Brain microvascular endothelial cell (primary cell): ENCODE results near the gene NUDT14.

ENCODE experiments used
- DNase-seq: peaks from one replicate; pipeline ENCODE4 v3.0.0-alpha.2; 2020
- H3K27ac ChIP-seq: fragments of 250-450 bp; sonication (Bioruptor Pico); 2 replicates; pipeline ENCODE4 v1.5.1; 2020; ENCODE audit warnings: mild to moderate bottlenecking, moderate library complexity
- H3K27me3 ChIP-seq: fragments of 250-450 bp; sonication (Bioruptor Pico); replicated peaks from 2 replicates; pipeline ENCODE4 v1.5.1; 2020; ENCODE audit warnings: mild to moderate bottlenecking
- H3K36me3 ChIP-seq: fragments of 250-450 bp; sonication (Bioruptor Pico); replicated peaks from 2 replicates; pipeline ENCODE4 v1.5.1; 2020; ENCODE audit warnings: mild to moderate bottlenecking
- H3K4me3 ChIP-seq: 2 replicates; pipeline ENCODE4 v1.5.1; 2011; ENCODE audit warnings: low read depth, mild to moderate bottlenecking, control low read depth, low read length, moderate library complexity
- CTCF ChIP-seq: IDR thresholded peaks from 2 replicates; pipeline ENCODE4 v1.5.1; 2011; ENCODE audit warnings: low read depth, mild to moderate bottlenecking, moderate library complexity, low read length, control low read depth, inconsistent platforms; ENCODE audit errors: missing control alignments
- in situ Hi-C: cut with HindIII; loops from 2 replicates; pipeline ENCODE4 v1.10.0; 2017; ENCODE audit warnings: low sequenced_read_pairs, low pct_ligation_motif_present

NUDT14 gene

GRCh38 chr14:105135700-105136395, 45.3 kb downstream of the NUDT14 start:
- no peaks in the 10 kb centered on the region for H3K36me3 ChIP-seq
- H3K27me3 ChIP-seq: peaks cover 2% of the 10 kb centered on the region
- H3K27ac ChIP-seq: no peak overlapping the region
- in situ Hi-C loops: no loop called here
- no peak overlapping the region for H3K4me3 ChIP-seq
- DNase-seq: no peak
- TF ChIP-seq CTCF: no peak

- H3K36me3 ChIP-seq: no peaks in the 10 kb centered on the region
- H3K27me3 ChIP-seq: peaks cover 2% of the 10 kb centered on the region
Observed at GRCh38 chr14:105132921-105133654, 48.0 kb downstream of the NUDT14 start.

GRCh38 chr14:105131241-105131640, 49.9 kb downstream of the NUDT14 start:
- no peak overlapping the region for H3K4me3 ChIP-seq
- H3K27ac ChIP-seq: no peak overlapping the region
- no peaks in the 10 kb centered on the region for H3K36me3 ChIP-seq
- in situ Hi-C loops: no loop called here
- DNase-seq: no peak
- H3K27me3 ChIP-seq: peaks cover 2% of the 10 kb centered on the region
- no peak for TF ChIP-seq CTCF

More at GRCh38 chr14:105132921-105133654, 48.0 kb downstream of the NUDT14 start:
- no peak for TF ChIP-seq CTCF
- no peak for DNase-seq
- H3K4me3 ChIP-seq: no peak overlapping the region
- no peak overlapping the region for H3K27ac ChIP-seq
- in situ Hi-C loops: no loop called here

GRCh38 chr14:105128059-105128458, 53.1 kb downstream of the NUDT14 start:
- in situ Hi-C loops: no loop called here
- no peak for DNase-seq
- H3K27ac ChIP-seq: no peak overlapping the region

GRCh38 chr14:105126981-105127329, 54.2 kb downstream of the NUDT14 start:
- Histone ChIP-seq H3K4me3 (no peak overlapping the region), H3K27ac (no peak overlapping the region), H3K36me3 (no peaks in the 10 kb centered on the region), H3K27me3 (peaks cover 5% of the 10 kb centered on the region)
- DNase-seq: no peak
- no peak for TF ChIP-seq CTCF
- in situ Hi-C loops: no loop called here

More at GRCh38 chr14:105128059-105128458, 53.1 kb downstream of the NUDT14 start:
- H3K36me3 ChIP-seq: no peaks in the 10 kb centered on the region
- TF ChIP-seq CTCF: no peak
- no peak overlapping the region for H3K4me3 ChIP-seq
- H3K27me3 ChIP-seq: peaks cover 7% of the 10 kb centered on the region
